K562 (cell line): Measurements from ENCODE around the gene EPB41L4B. TPM values are rescaled to one million over a fixed set of nuclear protein-coding genes. Genes with fewer than 3 reads are reported as not detected.
A peak's percentile ranks its signal among the peaks of the same experiment; 100 is the strongest.

Experiments
- ATAC-seq: fragments of 200-7000 bp; cut with Tn5 transposase; 3 replicates; pipeline ENCODE4 v1.9.1; 2020; ENCODE audit warnings: moderate library complexity
- BruUV-seq: library from RNA; stranded (reverse); fragments of 400-500 nt; replicated peaks from 2 replicates; lab custom pipeline; 2021; lab: Mats Ljungman, UMichigan
- CTCF ChIA-PET: fragments of 300-600 bp; formaldehyde crosslinking; extraction: SDS; loops from one replicate; lab custom pipeline; 2021; ENCODE audit warnings: low intra/inter-chr PET ratio; lab: Yijun Ruan, JAX
- POLR2A ChIA-PET: fragments of 300-600, 350-650 bp; sonication (Branson Sonifier 250); formaldehyde crosslinking; extraction: SDS; loops from one replicate; lab custom pipeline; 2021; ENCODE audit warnings: antibody characterized with exemption, inconsistent platforms; lab: Yijun Ruan, JAX
- DNase-seq, 4 experiments: peaks; one replicate each; pipeline versions ENCODE4 v3.0.0 to v3.0.0-alpha.2; 2011 to 2018; ENCODE audit warnings: low spot score in 3 of 4, mixed read lengths in 3 of 4; ENCODE audit errors: extremely low read depth in 1 of 4
- FAIRE-seq: peaks from 2 replicates; lab custom pipeline; 2011; peaks lifted over from hg19 to GRCh38; lab: Jason Lieb, UNC
- H2AFZ ChIP-seq: 2 replicates; pipeline ENCODE4 v1.6.0; 2011; ENCODE audit warnings: low read depth, low read length, control low read depth, inconsistent platforms
- H3K27ac ChIP-seq: fragments of 200-600 bp; 3 replicates; pipeline ENCODE4 v1.8.0; 2011; ENCODE audit warnings: low read depth, mild to moderate bottlenecking, control low read depth, inconsistent platforms, low read length, moderate library complexity, mixed read lengths; ENCODE audit errors: extremely low read depth
- H3K27me3 ChIP-seq, 2 experiments: fragments of 300-600 bp in 1 of 2; 2 replicates in 1 of 2; 3 replicates in 1 of 2; pipeline versions ENCODE4 v1.6.0 to v1.8.0; 2011; ENCODE audit warnings: inconsistent platforms in 2 of 2, low read length in 2 of 2, mild to moderate bottlenecking in 1 of 2, mixed read lengths in 1 of 2, moderate library complexity in 1 of 2; ENCODE audit not compliant: control insufficient read depth in 2 of 2, insufficient read depth in 2 of 2
- H3K36me3 ChIP-seq: fragments of 300-600 bp; 3 replicates; pipeline ENCODE4 v1.8.0; 2011; ENCODE audit warnings: mild to moderate bottlenecking, low read length, inconsistent platforms; ENCODE audit not compliant: control insufficient read depth, insufficient read depth
- H3K4me1 ChIP-seq, 2 experiments: fragments of 200-600 bp in 1 of 2; replicated peaks in 1 of 2; 2 replicates in 1 of 2; 3 replicates in 1 of 2; pipeline versions ENCODE4 v1.5.1 to v1.8.0; 2011; ENCODE audit warnings: inconsistent platforms in 2 of 2, low read length in 2 of 2, mild to moderate bottlenecking in 1 of 2, mixed read lengths in 1 of 2, moderate library complexity in 1 of 2; ENCODE audit not compliant: control insufficient read depth in 2 of 2, insufficient read depth in 2 of 2
- H3K4me2 ChIP-seq: 2 replicates; pipeline ENCODE4 v1.6.1; 2011; ENCODE audit warnings: low read length, control low read depth, inconsistent platforms, mixed read lengths; ENCODE audit not compliant: insufficient read depth
- H3K4me3 ChIP-seq: fragments of 200-600 bp; sonication (generic), shearing (Covaris generic); 2 replicates; pipeline ENCODE4 v1.5.1; 2016; ENCODE audit warnings: control low read depth, inconsistent platforms
- H3K79me2 ChIP-seq: fragments of 200-600 bp; 3 replicates; pipeline ENCODE4 v1.8.0; 2011; ENCODE audit warnings: low read length, inconsistent platforms; ENCODE audit not compliant: control insufficient read depth, insufficient read depth
- H3K9ac ChIP-seq, 2 experiments: 2 replicates each; pipeline versions ENCODE4 v1.6.0 to v1.6.1; 2011; ENCODE audit warnings: low read depth in 2 of 2, low read length in 2 of 2, control low read depth in 1 of 2, inconsistent platforms in 1 of 2, mild to moderate bottlenecking in 1 of 2, mixed read lengths in 1 of 2; ENCODE audit not compliant: insufficient read depth in 1 of 2
- H3K9me1 ChIP-seq: one replicate; pipeline ENCODE4 v1.6.0; 2011; ENCODE audit warnings: inconsistent platforms, mild to moderate bottlenecking, low read length, moderate library complexity; ENCODE audit not compliant: control insufficient read depth, insufficient read depth
- H3K9me3 ChIP-seq: replicated peaks from 2 replicates; pipeline ENCODE4 v1.5.1; 2011; ENCODE audit warnings: low read depth, low read length, inconsistent platforms; ENCODE audit not compliant: control insufficient read depth, insufficient read depth
- H4K20me1 ChIP-seq: replicated peaks from 2 replicates; pipeline ENCODE4 v1.6.1; 2011; ENCODE audit warnings: low read length, inconsistent platforms, mixed read lengths; ENCODE audit not compliant: control insufficient read depth, insufficient read depth
- MEIS2 ChIP-seq: fragments of 450-650 bp; IDR thresholded peaks from 2 replicates; pipeline ENCODE4 v1.6.1; 2014; ENCODE audit warnings: mild to moderate bottlenecking; ENCODE audit not compliant: partially characterized antibody
- NFRKB ChIP-seq: fragments of 450-650 bp; IDR thresholded peaks from 2 replicates; pipeline ENCODE4 v1.6.1; 2016; ENCODE audit warnings: low read depth
- SRSF9 ChIP-seq: fragments of 200-400 bp; formaldehyde crosslinking; IDR thresholded peaks from 2 replicates; pipeline ENCODE4 v1.6.1; 2017; ENCODE audit warnings: low read depth, low read length, borderline replicate concordance
- ZBED1 ChIP-seq: IDR thresholded peaks from 2 replicates; pipeline ENCODE4 v1.6.1; 2014
- ZNF436 ChIP-seq: fragments of 250-450, 450-650 bp; sonication (Bioruptor Pico); formaldehyde crosslinking; IDR thresholded peaks from 2 replicates; pipeline ENCODE4 v1.7.0; 2020; ENCODE audit warnings: mild to moderate bottlenecking
- WGBS: fragments of 100-300 bp; shearing (Covaris generic); methylation state at CpG from one replicate; pipeline ENCODE4 v1.1.6; 2016; ENCODE audit warnings: low coverage, mixed read lengths; ENCODE audit not compliant: insufficient coverage; ENCODE audit errors: missing lambda C conversion rate; 5-methylcytosine and 5-hydroxymethylcytosine counted together
- in situ Hi-C: fragments of 300-500 bp; cut with MboI; formaldehyde crosslinking; loops from 4 replicates; pipeline ENCODE4 v1.15.0; 2018; ENCODE audit warnings: inconsistent platforms, mixed read lengths
- intact Hi-C: fragments of 100-400 bp; cut with micrococcal nuclease; formaldehyde crosslinking; loops from 2 replicates; pipeline ENCODE4 v1.14.2; 2022
- polyA plus RNA-seq, 8 experiments: library from polyadenylated mRNA; depleted of rRNA in 4 of 8; stranded (reverse) in 5 of 8; unstranded in 3 of 8; fragments of >200 nt; fragmentation: Nextera tagmentation in 2 of 8; fragmentation: Illumina TruSeq in 1 of 8; extraction: Ambion mirVana in 2 of 8; extraction: Trizol in 1 of 8; gene quantifications; 2 replicates each; pipeline versions ENCODE4 v1.2.1 to v1.2.3, GENCODE V29; 2011 to 2014; ENCODE audit warnings: inconsistent platforms in 1 of 8, missing spikeins in 1 of 8
- total RNA-seq, 7 experiments: library from RNA; depleted of rRNA in 6 of 7; stranded (reverse); fragments of >200 nt in 6 of 7; fragmentation: Illumina TruSeq in 2 of 7; extraction: Trizol in 2 of 7; gene quantifications; 2 replicates each; pipeline versions ENCODE4 v1.2.1 to v1.2.3, GENCODE V29; 2011 to 2021; ENCODE audit warnings: low replicate concordance in 1 of 7
- TF ChIP-seq, protein P1 (sequence below): sonication (generic); formaldehyde crosslinking; IDR thresholded peaks from 2 replicates; pipeline ENCODE4 v1.8.1; 2023; ENCODE audit warnings: mild to moderate bottlenecking, missing genetic modification reagents
- TF ChIP-seq, protein P2 (sequence below): fragments of 450-650 bp; IDR thresholded peaks from 2 replicates; pipeline ENCODE4 v1.6.1; 2016; ENCODE audit warnings: mild to moderate bottlenecking, moderate library complexity
- TF ChIP-seq, protein P3 (sequence below), 2 experiments: fragments of 450-650 bp; conservative IDR thresholded peaks; 2 replicates each; pipeline ENCODE4 v1.6.1; 2017; ENCODE audit warnings: mild to moderate bottlenecking in 2 of 2, moderate library complexity in 2 of 2

EPB41L4B gene
- total and polyA plus RNA-seq, 9 of the 15 experiments (the other 6 are each of a cell fraction or from before 2014, with no cell fraction given): 0.09 to 0.38 (median 0.21) TPM

DNA sequence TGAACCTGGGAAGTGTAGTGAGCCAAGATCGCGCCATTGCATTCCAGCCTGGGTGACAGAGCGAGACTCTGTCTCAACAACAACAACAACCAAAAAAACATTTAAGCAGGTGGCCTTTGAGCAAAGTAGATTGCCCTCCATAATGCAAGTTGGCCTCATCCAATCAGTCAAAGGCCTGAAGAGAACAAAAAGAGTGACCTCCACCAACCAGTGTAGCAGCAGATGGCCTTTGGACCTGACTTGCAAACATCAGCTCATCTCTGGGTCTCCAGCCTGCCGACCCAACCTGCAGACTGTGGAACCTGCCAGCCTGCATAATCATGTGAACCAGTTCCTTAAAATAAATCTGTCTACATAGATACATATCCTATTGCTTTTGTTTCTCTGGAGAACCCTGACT is 161.3 kb downstream of the EPB41L4B start:
- no peaks in the 10 kb centered on the region for H3K27me3 ChIP-seq
- FAIRE-seq (no peak), DNase-seq (no peak), ATAC-seq (no peak)
- H3K9ac ChIP-seq: no peak overlapping the region
- H3K4me3 ChIP-seq: no peak overlapping the region
- no peaks in the 10 kb centered on the region for H3K79me2 ChIP-seq
- in situ Hi-C loops: no loop called here
- no TSS peak for BruUV-seq
- H3K27ac ChIP-seq: no peak overlapping the region
- CTCF ChIA-PET: no interaction called here
- H3K36me3 ChIP-seq: no peaks in the 10 kb centered on the region
- H3K9me3 ChIP-seq: no peaks in the 10 kb centered on the region
- H2AFZ ChIP-seq: no peak overlapping the region
- TF ChIP-seq SRSF9 (no peak), MEIS2 (peak; percentile 5), NFRKB (no peak), ZNF436 (CRISPR knock-in tag) (no peak), ZBED1 (no peak)
- TF ChIP-seq, protein P1, sequence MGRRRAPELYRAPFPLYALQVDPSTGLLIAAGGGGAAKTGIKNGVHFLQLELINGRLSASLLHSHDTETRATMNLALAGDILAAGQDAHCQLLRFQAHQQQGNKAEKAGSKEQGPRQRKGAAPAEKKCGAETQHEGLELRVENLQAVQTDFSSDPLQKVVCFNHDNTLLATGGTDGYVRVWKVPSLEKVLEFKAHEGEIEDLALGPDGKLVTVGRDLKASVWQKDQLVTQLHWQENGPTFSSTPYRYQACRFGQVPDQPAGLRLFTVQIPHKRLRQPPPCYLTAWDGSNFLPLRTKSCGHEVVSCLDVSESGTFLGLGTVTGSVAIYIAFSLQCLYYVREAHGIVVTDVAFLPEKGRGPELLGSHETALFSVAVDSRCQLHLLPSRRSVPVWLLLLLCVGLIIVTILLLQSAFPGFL (CRISPR knock-in tag): no peak
- TF ChIP-seq, protein P2, sequence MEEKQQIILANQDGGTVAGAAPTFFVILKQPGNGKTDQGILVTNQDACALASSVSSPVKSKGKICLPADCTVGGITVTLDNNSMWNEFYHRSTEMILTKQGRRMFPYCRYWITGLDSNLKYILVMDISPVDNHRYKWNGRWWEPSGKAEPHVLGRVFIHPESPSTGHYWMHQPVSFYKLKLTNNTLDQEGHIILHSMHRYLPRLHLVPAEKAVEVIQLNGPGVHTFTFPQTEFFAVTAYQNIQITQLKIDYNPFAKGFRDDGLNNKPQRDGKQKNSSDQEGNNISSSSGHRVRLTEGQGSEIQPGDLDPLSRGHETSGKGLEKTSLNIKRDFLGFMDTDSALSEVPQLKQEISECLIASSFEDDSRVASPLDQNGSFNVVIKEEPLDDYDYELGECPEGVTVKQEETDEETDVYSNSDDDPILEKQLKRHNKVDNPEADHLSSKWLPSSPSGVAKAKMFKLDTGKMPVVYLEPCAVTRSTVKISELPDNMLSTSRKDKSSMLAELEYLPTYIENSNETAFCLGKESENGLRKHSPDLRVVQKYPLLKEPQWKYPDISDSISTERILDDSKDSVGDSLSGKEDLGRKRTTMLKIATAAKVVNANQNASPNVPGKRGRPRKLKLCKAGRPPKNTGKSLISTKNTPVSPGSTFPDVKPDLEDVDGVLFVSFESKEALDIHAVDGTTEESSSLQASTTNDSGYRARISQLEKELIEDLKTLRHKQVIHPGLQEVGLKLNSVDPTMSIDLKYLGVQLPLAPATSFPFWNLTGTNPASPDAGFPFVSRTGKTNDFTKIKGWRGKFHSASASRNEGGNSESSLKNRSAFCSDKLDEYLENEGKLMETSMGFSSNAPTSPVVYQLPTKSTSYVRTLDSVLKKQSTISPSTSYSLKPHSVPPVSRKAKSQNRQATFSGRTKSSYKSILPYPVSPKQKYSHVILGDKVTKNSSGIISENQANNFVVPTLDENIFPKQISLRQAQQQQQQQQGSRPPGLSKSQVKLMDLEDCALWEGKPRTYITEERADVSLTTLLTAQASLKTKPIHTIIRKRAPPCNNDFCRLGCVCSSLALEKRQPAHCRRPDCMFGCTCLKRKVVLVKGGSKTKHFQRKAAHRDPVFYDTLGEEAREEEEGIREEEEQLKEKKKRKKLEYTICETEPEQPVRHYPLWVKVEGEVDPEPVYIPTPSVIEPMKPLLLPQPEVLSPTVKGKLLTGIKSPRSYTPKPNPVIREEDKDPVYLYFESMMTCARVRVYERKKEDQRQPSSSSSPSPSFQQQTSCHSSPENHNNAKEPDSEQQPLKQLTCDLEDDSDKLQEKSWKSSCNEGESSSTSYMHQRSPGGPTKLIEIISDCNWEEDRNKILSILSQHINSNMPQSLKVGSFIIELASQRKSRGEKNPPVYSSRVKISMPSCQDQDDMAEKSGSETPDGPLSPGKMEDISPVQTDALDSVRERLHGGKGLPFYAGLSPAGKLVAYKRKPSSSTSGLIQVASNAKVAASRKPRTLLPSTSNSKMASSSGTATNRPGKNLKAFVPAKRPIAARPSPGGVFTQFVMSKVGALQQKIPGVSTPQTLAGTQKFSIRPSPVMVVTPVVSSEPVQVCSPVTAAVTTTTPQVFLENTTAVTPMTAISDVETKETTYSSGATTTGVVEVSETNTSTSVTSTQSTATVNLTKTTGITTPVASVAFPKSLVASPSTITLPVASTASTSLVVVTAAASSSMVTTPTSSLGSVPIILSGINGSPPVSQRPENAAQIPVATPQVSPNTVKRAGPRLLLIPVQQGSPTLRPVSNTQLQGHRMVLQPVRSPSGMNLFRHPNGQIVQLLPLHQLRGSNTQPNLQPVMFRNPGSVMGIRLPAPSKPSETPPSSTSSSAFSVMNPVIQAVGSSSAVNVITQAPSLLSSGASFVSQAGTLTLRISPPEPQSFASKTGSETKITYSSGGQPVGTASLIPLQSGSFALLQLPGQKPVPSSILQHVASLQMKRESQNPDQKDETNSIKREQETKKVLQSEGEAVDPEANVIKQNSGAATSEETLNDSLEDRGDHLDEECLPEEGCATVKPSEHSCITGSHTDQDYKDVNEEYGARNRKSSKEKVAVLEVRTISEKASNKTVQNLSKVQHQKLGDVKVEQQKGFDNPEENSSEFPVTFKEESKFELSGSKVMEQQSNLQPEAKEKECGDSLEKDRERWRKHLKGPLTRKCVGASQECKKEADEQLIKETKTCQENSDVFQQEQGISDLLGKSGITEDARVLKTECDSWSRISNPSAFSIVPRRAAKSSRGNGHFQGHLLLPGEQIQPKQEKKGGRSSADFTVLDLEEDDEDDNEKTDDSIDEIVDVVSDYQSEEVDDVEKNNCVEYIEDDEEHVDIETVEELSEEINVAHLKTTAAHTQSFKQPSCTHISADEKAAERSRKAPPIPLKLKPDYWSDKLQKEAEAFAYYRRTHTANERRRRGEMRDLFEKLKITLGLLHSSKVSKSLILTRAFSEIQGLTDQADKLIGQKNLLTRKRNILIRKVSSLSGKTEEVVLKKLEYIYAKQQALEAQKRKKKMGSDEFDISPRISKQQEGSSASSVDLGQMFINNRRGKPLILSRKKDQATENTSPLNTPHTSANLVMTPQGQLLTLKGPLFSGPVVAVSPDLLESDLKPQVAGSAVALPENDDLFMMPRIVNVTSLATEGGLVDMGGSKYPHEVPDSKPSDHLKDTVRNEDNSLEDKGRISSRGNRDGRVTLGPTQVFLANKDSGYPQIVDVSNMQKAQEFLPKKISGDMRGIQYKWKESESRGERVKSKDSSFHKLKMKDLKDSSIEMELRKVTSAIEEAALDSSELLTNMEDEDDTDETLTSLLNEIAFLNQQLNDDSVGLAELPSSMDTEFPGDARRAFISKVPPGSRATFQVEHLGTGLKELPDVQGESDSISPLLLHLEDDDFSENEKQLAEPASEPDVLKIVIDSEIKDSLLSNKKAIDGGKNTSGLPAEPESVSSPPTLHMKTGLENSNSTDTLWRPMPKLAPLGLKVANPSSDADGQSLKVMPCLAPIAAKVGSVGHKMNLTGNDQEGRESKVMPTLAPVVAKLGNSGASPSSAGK: no peak
- TF ChIP-seq, protein P3, sequence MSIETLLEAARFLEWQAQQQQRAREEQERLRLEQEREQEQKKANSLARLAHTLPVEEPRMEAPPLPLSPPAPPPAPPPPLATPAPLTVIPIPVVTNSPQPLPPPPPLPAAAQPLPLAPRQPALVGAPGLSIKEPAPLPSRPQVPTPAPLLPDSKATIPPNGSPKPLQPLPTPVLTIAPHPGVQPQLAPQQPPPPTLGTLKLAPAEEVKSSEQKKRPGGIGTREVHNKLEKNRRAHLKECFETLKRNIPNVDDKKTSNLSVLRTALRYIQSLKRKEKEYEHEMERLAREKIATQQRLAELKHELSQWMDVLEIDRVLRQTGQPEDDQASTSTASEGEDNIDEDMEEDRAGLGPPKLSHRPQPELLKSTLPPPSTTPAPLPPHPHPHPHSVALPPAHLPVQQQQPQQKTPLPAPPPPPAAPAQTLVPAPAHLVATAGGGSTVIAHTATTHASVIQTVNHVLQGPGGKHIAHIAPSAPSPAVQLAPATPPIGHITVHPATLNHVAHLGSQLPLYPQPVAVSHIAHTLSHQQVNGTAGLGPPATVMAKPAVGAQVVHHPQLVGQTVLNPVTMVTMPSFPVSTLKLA (conservative IDR thresholded peaks at IDR 0.05): no peak
- no peak overlapping the region for H3K4me2 ChIP-seq
- intact Hi-C loops: no loop called here
- WGBS: 71% methylated on average over 4 of the region's 4 CpGs
- H4K20me1 ChIP-seq: no peaks in the 10 kb centered on the region
- H3K9me1 ChIP-seq: no peaks in the 10 kb centered on the region
- H3K4me1 ChIP-seq: peaks cover 5 to 10% of the 10 kb centered on the region in 2 experiments; a peak in 4 of 5 replicates
- POLR2A ChIA-PET: interaction anchor here (0.6 kb wide), 1 partner anchor 10 kb away, joined by 3 read pairs; no protein-coding TSS in a partner anchor
